ENCODE data around the gene PEX14.

PEX14 gene

DNA sequence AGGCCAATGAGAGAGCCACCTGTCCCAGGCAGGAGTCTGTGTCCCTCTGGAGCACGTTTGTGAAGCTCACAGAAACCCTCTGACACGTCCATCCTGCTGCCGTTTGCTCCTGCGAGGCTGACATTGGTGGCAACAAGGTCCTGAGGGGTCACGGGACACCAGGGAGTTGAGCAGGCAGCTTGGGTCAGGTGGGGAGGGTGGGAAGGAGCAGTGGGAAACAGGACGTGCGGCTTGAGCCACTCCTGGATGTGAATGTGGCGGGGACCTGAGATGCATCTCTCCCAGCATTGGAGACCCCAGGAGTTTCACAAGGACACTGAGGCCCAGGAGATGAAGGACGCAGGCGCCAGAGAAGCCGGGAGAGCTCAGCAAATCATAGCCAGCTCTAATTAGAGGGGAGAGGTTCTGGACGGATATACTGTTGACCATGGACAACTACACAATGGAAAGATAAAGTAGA, 149.0 kb downstream of the PEX14 start:
- DNase-seq: no peak

DNA sequence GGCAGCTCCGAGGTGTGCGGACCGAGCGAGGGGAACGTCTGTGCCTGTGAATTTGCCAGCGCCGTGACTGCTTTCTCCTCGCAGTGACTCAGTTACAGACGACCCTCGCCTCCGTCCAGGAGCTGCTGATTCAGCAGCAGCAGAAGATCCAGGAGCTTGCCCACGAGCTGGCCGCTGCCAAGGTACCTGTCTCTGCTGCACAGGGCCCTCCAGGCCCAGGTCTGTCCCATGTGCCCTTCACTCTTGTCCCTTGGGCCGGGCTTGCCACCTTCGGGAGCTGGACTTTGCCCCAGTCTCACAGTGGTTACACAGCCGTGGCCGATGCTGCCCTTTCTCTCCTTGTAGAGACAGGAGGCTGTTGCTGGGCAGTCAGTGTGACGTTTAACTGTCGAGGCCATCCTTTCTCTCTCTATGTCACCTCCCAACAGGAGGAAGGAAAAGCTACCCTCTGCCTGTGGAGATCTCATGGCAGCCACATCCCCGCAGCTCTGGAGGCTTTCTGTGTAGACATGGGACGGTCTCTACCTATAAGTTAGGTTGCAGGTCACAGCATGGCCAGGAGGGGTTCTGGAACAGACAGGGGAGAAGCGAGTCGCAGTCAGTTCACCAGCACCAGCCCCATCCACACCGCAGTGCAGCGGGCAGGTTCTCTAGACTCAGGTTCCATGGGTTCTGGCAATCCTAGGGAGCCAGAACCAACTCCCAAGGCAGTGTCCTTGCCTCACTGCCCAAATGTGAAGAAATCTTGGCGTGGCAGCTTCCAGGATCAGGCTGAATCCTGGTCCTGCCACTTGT, 149.7 kb downstream of the PEX14 start:
- DNase-seq: no peak

DNA sequence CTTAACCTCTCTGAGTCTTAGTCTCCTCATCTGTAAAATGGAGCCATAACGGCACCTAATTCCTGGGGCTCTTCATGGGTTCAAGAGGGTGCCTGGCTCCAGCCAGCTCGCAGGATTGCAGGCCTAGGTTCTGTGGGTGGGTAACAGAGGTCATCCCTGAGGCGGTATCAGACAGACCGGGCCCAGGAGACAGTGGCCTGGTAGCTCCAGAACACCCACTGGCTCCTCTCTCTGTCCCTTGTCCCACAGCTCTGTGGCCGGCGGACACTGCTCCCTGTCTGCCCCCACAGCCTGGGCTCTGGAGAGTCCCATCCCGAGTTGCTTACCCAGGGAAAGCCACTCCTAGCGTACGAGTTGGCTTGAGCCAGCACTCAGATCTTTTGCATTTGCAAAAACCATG, 150.3 kb downstream of the PEX14 start:
- no peak for DNase-seq

- no peak for DNase-seq
Observed at GRCh38 chr1:10625554-10625953, 150.8 kb downstream of the PEX14 start.

DNA sequence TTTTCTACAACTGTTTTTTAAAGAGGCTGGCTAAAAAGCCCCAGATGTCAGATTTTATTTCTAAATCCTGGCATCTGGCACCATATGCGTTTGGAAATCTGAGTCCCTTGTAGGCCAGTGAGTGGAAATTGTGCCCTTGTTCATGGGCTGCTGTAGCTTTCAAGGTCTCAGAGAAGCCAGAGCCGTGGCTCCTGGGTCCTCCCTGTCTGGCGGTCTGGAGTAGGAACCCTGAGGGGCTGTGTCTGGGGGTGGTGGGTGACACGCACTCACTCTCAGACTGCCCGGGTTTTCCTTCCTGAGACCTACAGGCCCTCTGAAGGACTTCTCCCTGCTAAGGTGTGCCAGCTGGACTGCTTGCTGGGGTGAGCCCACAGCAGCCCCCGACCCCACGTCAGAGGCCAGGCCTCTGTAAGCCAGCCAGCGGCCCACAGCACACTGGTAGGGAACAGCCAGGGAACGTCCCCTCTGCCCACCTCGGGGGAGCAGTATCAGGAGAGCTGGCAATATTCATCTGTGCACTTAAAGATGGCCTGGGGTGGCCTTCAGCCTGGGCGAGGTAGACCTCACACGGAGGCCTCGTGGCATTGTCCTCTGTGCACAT, 151.5 kb downstream of the PEX14 start:
- no peak for DNase-seq

GRCh38 chr1:10626791-10627410, 152.2 kb downstream of the PEX14 start:
- no peak for DNase-seq

GRCh38 chr1:10628685-10629084, 153.9 kb downstream of the PEX14 start:
- no peak for DNase-seq

- no peak for DNase-seq
Observed at GRCh38 chr1:10629091-10629815, 154.5 kb downstream of the PEX14 start.

- no peak for DNase-seq
Observed at GRCh38 chr1:10629816-10630571, 155.2 kb downstream of the PEX14 start.

DNA sequence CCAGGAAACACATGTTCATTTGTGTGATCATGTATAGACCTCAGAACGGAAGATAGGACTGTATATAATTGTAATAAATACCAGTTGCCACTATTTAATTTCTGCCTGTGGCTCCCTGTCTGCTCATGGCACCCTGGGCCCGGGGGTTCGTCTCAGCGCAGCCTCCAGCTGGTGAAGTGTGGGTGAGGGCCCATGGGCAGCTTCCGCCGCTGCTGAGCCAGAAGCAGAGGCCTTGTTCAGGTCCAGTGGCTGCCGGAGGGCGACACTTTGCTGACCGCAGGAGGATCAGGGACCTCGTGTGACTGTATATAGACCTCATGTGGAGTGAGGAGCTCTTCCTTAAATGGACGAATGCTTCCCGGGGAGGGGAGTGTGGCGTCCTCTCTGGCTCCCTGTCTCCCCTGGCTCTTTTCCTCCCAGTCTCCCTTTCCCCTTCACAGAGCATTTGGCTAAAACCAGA, 155.9 kb downstream of the PEX14 start:
- DNase-seq: no peak

DNA sequence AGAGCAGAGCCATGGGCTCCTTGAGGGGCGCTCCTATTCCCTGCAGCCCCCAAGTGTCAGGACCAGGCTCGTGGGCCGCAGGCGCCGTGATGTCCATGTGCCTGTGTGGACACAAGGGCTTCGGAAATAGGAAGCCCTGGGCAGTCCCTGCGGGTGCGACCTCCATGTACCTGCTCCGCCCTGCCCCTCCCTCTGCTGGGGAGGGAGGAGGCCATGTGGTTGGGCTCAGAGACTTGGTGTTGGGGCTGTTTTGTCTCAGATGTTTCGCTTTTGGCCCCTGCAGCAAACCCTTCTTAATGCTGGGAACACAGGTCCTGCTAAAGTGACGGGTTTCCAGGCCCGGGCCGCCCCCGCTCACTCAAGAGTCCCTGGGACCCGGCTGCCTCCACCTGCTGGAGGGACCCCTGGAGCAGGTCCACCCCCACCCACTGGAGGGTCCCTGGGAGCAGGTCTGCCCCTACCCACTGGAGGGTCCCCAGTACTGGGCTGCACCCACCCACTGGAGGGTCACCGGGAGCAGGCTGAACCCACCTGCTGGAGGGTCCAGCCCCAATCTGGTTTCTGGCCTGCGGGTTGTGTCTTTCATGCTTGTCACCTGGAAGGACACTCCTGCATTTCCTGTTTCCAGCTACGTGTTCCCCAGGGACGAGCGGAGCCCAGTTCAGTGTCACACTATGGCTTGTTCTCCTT, 156.5 kb downstream of the PEX14 start:
- DNase-seq: no peak

DNA sequence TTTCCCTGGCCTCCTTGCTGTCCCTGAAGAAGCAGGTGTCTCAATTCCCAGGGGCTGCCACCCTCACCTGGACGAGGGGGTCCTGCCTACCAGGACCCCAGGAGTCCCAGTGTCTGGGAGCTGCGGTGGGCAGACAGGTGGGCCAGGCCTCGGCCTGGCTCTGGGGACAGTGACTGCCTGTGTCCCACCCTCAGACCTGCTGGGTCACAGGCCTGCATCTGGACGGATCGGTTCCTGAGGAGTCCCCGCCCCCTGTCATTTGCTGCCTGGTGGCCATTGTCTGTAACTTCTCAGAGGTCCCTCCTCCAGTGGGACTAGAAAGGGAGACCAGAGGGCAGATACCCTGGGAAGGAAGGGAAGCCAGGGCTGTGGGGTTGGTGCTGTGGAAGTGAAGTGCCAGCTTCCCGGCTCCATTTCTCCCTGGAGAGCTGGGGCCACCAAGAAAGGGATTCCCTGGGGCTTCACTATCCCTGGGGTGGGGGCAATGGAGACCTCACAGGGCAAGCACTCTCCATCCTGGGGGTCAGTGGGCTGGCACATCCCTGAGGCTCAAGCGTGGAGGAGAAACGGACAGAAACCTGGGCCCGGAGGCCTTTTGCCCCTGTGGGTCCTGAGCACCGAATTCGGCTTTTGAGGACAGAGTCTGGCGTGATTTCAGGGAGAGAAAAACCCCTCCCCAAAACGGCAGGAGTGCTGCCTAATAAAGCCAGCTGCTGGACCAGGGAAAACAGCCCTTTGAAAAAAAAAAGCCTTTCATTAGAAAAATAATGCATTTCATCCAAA, 157.3 kb downstream of the PEX14 start:
- no peak for DNase-seq

GRCh38 chr1:10632691-10633090, 157.9 kb downstream of the PEX14 start:
- no peak for DNase-seq

DNA sequence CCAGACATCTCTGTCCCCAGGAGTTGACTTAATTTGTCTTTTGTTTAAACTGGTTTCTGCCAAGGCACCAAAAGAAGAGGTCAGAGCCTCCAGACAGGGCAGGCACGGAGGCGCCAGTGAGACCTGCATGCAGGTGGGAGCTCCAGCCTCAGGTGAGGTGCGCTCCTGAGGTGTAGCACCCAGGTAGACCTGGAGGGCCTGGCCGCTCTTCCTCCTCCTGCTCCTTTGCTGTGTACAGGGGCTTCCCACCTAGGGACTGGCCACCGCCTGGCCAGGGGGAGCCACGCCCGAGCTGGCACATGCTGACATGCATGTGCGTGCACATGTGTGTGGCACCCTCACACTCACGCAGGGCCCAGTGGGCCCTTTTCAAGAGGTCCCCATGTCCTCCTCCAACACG, 158.7 kb downstream of the PEX14 start:
- DNase-seq: no peak

DNA sequence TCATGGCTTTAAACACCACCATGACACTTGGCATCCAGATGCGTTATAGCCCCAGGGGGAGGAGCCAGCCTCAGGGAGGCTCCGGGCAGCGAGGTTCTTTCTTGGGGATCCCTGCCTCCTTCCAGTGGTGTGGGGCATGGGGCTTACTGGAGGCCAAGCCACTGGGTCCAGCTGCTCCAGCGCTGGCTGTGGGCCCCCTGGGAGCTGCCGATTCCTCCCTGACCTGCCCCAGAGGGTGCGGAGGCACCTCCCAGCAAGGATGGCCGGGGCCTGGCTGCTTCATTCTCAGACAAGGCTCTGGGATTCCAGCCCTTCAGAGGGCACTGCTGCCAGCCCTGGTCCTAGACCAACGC, 159.3 kb downstream of the PEX14 start:
- no peak for DNase-seq

DNA sequence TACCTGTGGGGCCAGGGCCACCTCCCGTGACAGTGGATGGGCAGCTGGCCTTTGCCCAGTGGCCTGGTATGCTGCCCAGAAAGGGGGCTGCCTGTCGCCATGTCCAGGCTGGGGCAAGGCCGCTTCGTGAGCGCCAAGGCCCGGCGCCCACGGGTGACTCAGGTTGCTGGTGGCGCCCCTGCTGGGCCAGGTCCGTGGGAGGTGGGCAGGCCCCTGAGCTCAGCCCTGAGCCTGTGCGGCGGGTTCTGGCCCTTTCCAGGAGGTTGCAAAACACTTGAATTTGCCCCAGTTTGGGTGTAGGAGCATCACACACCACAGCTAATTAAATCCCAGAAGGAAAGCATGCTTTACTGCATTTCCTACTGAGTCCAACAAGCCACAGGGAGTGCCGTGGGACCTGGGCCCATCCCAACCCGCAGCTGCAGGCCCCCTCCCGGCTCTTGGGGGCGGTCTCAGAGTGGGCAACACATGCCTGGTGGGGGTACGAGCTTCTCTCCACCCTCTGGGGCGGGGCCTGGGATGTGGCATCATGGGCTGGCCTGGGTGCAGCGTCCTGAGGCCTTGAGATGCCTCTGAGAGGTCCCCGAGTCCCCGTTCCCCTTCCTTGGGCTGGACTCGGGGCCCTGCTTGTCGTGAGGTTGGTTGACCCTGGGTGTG, 159.8 kb downstream of the PEX14 start:
- DNase-seq: no peak

DNA sequence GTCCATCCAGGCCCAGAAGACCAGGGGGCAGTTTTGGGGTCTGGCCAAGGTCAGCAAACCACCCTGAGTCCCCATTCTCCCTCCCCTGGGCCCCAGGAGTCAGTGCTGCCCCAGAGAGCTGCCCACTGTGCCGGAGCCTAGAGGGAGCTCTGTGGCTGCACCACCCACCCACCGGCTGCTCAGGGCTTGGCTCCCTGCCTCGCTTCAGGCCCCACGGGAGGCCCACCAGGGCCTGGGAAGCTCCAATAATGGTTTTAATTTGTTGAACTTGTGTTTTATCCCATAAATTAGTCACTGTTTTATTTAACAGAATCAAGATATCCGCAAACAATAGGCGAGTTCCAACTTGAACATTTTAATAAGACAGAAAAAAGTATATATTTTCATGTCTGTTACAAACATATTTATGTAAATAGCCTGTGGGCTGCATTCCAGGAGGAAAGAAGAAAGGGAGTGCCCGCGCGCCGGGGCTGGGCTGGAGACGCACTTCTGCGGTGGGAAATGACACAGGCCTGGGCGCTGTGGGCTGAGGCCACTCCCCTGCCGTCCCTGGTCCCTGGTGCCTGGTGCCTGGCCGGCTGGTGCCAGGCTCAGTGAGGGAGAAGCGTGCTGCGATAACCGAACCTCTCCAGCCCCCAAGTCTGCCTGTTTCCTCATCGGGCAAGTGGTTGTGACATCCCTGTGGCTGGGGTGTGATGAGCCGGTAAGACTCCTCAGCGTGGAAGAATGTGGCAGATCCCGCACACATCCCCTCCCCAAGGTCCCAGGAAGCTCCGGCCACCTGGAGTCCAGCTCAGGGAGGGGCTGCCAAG, 160.5 kb downstream of the PEX14 start:
- DNase-seq: no peak

- no peak for DNase-seq
Observed at GRCh38 chr1:10635992-10636391, 161.2 kb downstream of the PEX14 start.

GRCh38 chr1:10637400-10637799, 162.7 kb downstream of the PEX14 start:
- no peak for DNase-seq

All from activated naive CD4-positive, alpha-beta T cell (primary cell).